Omental fat pad (tissue), 4 donors: ENCODE results near the gene VOPP1. TPM values are rescaled to one million over a fixed set of nuclear protein-coding genes. Genes with fewer than 3 reads are reported as not detected.

Experiments
- ATAC-seq: fragments of 150-250 bp; one replicate; pipeline ENCODE4 v1.9.1; 2016; ENCODE audit warnings: mild to moderate bottlenecking, moderate library complexity; ENCODE audit not compliant: low FRiP score
- DNase-seq: peaks from one replicate; pipeline ENCODE4 v3.0.0-alpha.2; 2019; ENCODE audit warnings: low spot score
- total RNA-seq, 4 donors: library from RNA; depleted of rRNA; stranded (reverse); fragments of >200 nt; gene quantifications; one replicate each; pipeline ENCODE4 v1.1.0, GENCODE V29; 2016
- TF ChIP-seq, protein P1 (sequence below), 3 donors: fragments of 450-650 bp; IDR thresholded peaks; one replicate each; pipeline ENCODE4 v1.5.1; 2016 to 2017; ENCODE audit warnings: antibody characterized with exemption in 3 of 3, mild to moderate bottlenecking in 3 of 3, moderate library complexity in 2 of 3

Gene VOPP1
- total RNA-seq, 4 donors from 2014 or later: 31.3 to 64.0 (median 57.9) TPM

DNA sequence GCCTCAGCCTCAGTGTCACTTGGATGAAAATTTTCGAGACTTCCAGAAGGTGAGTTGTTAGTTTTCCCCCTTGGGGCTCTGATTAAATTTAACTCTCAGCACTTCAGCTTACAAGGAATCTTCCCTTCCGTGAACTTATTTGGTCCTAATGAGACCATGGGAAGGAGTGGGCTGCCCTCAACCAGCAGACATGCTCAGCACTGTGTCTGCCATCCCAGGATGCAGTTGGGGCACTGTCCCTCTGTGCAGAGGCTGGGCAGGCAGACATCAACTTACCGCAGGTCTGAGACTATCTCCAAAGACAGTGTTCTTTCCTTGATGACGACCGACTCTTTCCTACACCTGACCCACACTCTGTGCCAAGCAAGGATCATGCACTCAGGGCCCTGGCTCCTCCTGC, 36.7 kb downstream of the VOPP1 start:
- no peak for ATAC-seq

DNA sequence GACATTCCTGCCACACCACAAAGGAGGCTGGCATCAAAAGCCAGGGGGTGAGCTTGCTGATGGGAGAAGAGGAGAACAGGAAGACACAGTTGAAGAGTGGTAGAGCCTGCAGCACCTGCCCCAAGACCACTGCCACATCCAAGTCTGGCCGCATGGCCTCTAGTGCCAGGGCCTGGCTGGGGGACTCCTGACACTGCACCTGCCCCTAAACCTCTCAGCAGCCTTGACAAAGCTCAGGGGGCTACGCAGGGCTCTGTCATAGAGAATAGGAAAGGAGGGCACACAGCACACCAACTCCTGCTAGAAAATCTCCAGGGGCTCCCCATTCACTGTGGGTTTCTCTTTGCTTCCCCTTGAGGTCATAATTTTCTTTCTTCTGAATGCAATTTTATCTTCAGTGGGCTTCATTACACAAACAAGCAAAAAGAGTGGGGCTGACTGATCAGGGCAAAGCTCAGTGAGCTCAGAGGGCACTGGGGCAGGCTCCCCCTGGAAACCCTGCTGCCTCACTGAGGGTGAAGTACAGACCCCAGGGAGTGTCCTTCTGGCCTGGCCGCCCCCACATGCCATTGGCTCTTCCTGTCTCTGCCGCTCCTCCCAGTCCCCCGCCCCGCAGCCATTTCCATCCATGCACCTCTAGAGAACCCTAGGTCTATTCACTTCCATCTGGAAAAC, 37.2 kb downstream of the VOPP1 start:
- DNase-seq: no peak
- TF ChIP-seq, protein P1, sequence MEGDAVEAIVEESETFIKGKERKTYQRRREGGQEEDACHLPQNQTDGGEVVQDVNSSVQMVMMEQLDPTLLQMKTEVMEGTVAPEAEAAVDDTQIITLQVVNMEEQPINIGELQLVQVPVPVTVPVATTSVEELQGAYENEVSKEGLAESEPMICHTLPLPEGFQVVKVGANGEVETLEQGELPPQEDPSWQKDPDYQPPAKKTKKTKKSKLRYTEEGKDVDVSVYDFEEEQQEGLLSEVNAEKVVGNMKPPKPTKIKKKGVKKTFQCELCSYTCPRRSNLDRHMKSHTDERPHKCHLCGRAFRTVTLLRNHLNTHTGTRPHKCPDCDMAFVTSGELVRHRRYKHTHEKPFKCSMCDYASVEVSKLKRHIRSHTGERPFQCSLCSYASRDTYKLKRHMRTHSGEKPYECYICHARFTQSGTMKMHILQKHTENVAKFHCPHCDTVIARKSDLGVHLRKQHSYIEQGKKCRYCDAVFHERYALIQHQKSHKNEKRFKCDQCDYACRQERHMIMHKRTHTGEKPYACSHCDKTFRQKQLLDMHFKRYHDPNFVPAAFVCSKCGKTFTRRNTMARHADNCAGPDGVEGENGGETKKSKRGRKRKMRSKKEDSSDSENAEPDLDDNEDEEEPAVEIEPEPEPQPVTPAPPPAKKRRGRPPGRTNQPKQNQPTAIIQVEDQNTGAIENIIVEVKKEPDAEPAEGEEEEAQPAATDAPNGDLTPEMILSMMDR (IDR thresholded peaks at IDR 0.05): no peak
- no peak for ATAC-seq

More for the DNA sequence above, 36.7 kb downstream of the VOPP1 start:
- DNase-seq: no peak
- TF ChIP-seq, protein P1 (IDR thresholded peaks at IDR 0.05): no peak

DNA sequence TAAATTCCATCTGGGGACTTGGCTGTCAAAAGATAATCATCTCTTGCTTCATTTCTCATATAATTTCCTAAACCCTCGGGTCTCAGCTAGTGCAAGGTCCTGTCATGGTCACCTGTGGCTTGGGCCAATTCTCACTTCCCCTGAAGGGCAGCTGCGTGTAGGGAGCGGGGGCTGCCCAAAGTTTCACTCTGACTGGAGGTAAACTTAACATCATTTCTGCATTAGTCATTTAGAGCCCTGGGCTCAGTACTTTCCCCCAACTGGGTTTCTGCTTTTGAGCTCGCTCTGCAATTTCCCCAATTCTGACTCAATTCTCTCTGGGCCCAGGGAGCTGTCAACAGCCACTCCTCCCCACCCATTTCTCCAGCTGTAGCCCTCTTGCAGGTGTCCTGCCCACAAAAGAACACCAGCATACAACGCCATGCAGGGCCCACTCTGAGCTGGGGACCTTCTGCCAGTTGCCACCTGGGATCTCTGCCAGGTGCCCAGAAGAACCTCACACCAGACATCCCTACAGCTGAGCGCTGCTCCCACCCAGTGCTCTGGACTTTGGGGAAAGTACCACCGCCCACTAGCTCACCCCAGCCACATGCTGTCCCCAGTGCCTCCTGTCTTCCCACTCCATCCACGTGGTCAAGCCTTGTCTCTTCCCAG, 37.9 kb downstream of the VOPP1 start:
- no peak for DNase-seq
- TF ChIP-seq, protein P1 (IDR thresholded peaks at IDR 0.05): no peak

DNA sequence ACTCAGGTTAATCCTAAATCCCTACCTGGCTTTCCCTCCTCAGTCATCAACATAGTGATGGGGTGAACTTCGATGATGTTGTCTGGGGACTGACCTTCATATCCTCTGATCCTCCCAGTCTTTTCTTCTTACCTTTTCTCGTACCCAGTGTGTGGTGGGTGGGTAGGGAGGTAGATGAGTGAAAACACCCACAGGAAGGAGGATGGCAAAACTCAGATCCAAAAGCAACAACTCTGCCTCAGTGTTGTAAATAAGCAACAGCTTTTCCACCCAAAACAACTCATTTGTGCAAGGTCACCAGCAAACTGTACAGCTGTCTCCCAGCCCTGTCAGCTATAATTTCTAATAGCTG, 38.6 kb downstream of the VOPP1 start:
- ATAC-seq (no peak), DNase-seq (no peak)
- TF ChIP-seq, protein P1 (IDR thresholded peaks at IDR 0.05): no peak

More for the DNA sequence above, 37.9 kb downstream of the VOPP1 start:
- peak; percentile 55 for ATAC-seq

DNA sequence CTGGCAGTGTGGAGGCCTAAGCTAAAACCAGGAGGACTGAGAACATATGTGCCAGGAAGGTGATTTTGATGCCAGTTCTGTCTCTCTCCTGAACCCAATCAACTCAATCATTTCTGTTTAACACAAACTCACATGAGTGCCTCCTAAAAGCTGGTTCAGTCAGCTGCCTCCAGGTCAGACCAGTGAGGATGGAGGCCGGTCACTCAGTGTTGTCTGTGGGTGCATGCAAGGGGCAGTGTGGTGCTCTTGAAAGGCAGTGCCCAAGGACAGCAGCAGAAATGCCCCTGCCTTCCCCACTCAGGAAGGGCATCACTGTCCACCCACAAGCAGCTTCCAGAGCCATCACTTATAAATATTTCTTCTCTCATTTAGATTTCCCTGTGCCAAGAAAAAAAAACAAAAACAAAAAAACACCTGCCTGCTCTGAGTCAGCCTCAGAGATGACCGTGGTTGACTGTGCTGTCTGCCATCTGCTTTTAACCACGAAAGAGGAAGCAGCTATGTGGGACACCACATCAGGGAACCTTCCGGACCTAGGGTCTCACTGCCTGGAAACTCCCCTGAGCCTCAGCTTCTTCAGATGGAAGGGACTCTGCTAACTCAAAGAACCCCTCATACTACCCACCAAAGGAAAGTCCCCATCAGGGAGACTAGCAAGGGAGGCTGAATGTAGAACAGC, 39.1 kb downstream of the VOPP1 start:
- no peak for DNase-seq
- ATAC-seq: no peak
- TF ChIP-seq, protein P1 (IDR thresholded peaks at IDR 0.05): no peak

DNA sequence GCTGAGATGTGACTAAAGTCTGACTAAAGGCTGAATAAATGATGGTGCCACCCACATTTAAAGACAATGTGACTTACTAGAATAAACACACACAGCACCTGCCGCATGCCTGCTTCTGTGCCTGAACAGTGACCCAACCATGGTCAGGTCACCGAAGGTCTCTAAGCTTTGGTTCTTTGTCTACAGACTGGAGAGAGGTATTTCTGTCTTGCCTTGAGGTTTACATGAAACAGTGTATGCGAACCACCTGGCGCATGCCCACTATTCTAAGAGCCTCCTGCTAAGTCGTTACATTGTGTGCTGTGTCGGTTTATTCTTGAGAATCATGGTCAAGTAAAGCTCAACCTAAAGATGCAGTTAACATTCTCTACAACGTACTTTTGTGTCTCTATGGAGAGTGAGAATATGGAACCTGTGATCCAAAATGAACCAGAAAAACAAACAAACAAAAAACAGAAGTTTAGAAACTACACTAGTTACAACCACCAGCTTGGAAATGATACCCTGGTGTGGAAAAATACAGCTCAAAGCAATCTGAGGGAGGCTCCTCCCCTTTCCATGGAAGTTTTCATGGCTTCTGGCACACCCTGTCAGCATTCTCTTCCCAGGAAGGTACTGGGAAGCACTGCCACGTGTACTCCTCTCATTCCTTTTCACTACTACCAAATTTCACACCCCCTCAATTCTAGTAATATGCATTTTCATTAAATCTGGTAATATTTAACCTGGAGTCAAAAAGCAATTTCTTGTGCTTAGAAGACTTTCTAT, 40.0 kb downstream of the VOPP1 start:
- DNase-seq (no peak), ATAC-seq (no peak)
- TF ChIP-seq, protein P1 (IDR thresholded peaks at IDR 0.05): no peak
